Putamen (tissue), 1 donor: ENCODE results near the gene MEP1A.
"Not testable (repeated sequence)": the region's sequence is repeated elsewhere in the genome, so short reads cannot be mapped to it uniquely, and the experiment has no call there.

Experiments used
- DNase-seq: peaks from one replicate; pipeline ENCODE4 v3.0.0-alpha.2; 2016; ENCODE audit warnings: low spot score

The MEP1A gene

GRCh38 chr6:46834991-46835390 lies 41.8 kb downstream of the MEP1A start:
- DNase-seq = not testable (repeated sequence)

GRCh38 chr6:46838033-46838432 lies 44.8 kb downstream of the MEP1A start:
- no peak for DNase-seq

- not testable (repeated sequence) for DNase-seq
Observed at GRCh38 chr6:46842252-46842846, 49.2 kb downstream of the MEP1A start.

- DNase-seq = no peak
Observed at GRCh38 chr6:46845126-46845525, 51.9 kb downstream of the MEP1A start.

GRCh38 chr6:46848684-46849360 lies 55.6 kb downstream of the MEP1A start:
- DNase-seq = peak; percentile 64

GRCh38 chr6:46849361-46849690 lies 56.1 kb downstream of the MEP1A start:
- no peak for DNase-seq

- no peak for DNase-seq
Observed at GRCh38 chr6:46850792-46851191, 57.6 kb downstream of the MEP1A start.

- DNase-seq = not testable (repeated sequence)
Observed at GRCh38 chr6:46851576-46851975, 58.4 kb downstream of the MEP1A start.

- DNase-seq = not testable (repeated sequence)
Observed at GRCh38 chr6:46855966-46856365, 62.8 kb downstream of the MEP1A start.

- no peak for DNase-seq
Observed at GRCh38 chr6:46862381-46862780, 69.2 kb downstream of the MEP1A start.

GRCh38 chr6:46863791-46864190 lies 70.6 kb downstream of the MEP1A start:
- DNase-seq = no peak

- DNase-seq = no peak
Observed at GRCh38 chr6:46865221-46865620, 72.0 kb downstream of the MEP1A start.

GRCh38 chr6:46867411-46867810 lies 74.2 kb downstream of the MEP1A start:
- no peak for DNase-seq

- no peak for DNase-seq
Observed at GRCh38 chr6:46876126-46876525, 82.9 kb downstream of the MEP1A start.

- DNase-seq = no peak
Observed at GRCh38 chr6:46879003-46879402, 85.8 kb downstream of the MEP1A start.

GRCh38 chr6:46882645-46883044 lies 89.5 kb downstream of the MEP1A start:
- no peak for DNase-seq

GRCh38 chr6:46888031-46888430 lies 94.8 kb downstream of the MEP1A start:
- no peak for DNase-seq

GRCh38 chr6:46888578-46888977 lies 95.4 kb downstream of the MEP1A start:
- DNase-seq = no peak
